NCI-H226 (cell line): ENCODE measurements around the gene TUBGCP6.
"Not testable (repeated sequence)": the region's sequence is repeated elsewhere in the genome, so short reads cannot be mapped to it uniquely, and the experiment has no call there.

Experiments
- DNase-seq: peaks from one replicate; pipeline ENCODE4 v3.0.0-alpha.2; 2015

Gene TUBGCP6

DNA sequence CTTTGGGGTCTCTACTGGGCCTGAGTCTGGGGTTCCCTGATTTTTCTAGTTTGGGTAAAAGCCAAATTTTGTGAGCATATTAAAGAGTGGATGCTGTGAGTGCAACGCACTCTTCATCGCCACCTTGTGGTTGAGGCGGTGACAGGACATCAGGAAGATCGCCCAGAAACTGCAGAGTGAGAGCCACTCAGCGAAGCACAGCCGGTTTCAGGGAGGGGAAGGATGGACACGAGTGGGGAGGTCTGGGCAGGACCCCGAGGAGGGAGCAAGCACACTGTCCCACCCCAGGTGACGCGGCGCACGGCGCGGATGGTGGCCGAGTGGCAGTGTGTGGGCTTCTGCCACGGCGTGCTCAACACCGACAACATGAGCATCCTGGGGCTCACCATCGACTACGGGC, 34.9 kb downstream of the TUBGCP6 start:
- DNase-seq, result no peak

DNA sequence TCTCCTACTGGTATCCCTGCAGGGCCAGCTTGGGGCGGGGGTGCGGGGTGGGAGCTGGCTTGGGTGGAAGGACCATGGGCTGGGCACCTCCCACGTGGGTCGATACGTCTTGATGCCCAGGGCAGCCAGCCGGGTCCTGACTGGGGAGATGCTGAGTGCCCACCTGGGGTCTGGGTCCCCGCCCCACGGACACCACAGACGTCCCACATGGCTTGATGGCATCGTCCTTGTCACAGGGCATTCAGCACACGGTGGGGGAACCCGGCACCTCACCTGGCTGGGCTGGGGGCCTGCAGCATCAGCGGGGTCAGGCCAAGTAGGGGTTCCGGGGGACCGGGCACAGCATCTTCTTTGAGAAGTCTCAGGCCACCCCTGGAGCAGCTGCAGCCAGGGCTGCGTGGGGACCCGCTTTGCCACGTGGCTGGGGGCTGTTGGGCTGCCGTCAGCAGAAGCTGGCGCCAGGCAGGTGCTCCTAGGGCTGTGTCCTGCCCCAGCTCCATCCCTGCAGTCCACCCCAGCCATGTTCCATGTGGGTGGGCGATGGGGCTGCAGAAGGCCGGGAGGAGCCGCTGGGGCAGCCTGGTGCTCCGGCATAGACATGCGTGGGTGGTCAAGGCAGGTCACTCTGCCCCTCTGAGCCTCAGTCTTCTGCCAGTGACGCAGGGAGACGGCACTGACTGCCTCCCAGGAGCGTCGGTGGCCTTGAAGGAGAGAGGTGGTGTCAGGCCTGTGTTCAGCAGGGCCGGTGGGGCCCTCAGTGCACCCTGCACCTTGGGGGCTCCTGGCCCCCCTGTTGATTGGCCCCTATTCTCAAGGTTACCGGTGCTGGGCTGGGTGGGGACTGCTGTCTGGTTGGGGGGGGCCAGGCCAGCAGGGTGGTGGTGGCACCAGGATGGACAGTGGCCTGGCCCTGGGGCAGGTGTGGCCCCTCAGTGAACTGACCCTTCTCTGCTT, 35.6 kb downstream of the TUBGCP6 start:
- DNase-seq, result no peak

DNA sequence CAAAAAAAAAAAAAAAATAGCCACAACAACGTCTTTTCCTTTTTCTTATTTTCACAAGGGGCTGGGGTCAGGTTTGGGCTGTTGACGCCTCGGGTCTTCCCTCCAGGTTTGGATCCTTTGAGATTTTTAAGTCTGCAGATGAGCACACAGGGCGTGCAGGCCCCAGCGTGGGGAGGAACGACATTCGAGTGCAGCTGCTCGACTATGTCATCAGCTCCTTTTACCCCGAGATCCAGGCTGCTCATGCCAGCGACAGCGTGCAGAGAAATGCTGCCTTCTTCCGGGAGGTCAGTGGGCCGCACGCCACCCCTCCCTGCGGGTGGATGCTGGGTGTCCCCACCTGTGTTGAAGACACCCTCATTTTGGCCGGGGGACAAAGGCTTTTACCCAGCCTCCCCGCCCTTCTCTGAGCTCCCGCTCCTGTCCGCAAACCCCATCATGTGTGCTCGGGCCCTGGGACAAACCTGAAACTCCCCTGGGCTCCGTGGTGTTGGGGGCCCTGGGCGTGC, 36.3 kb downstream of the TUBGCP6 start:
- no peak for DNase-seq

DNA sequence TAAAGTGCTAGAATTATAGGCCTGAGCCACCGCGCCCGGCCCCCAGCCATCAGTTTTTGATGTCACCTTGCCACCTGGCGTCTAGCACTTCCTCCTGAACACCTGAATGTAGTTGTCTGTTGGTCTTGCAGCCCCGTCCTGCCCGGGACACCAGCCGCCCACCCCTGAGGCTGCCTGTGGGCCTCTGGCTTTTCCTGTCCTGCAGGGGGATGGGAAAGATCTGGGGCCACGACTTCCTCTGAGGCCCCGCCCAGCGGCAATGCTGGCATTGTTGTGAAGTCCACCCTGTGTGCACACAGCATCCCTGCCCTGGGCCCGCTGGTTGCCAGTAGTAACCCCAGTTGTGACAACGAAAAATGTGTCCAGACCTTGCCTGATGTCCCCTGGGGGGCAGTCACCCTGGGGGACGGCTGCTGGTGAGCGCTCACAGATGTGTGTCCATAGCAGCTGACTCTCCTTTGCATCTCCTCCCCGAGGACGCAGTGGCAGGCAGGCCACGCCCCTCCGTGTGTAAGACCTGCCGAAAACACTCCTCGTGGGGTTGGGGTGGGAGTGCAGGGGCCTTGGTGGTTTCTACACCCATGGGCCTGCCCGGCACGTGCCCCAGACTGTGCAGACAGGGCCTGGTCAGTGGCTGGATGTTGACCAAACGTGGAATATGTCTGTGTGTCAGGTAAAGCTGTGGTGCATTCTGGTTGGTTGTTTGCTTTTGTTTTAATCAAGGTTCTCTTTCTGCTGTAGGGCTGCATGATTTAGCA, 37.3 kb downstream of the TUBGCP6 start:
- no peak for DNase-seq

DNA sequence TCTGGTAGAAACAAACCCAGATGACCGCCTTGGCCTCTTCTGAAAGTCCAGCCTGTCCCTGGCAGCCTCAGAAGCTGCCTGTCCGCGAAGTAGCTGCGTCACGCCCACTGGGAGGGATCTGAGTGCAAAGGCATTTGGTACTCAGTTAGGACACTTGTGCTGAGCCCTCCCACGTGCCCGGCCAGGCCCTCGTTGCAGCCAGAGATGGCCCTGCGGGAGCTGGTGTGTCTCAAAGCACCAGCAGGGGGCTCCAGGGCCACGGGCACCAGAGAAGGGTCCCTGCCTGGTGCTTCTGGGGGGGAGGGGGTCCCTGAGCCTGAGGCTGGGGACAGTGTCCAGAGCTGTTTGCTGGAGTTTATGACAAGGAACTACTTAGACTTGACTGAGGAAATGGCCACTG, 38.2 kb downstream of the TUBGCP6 start:
- no peak for DNase-seq

DNA sequence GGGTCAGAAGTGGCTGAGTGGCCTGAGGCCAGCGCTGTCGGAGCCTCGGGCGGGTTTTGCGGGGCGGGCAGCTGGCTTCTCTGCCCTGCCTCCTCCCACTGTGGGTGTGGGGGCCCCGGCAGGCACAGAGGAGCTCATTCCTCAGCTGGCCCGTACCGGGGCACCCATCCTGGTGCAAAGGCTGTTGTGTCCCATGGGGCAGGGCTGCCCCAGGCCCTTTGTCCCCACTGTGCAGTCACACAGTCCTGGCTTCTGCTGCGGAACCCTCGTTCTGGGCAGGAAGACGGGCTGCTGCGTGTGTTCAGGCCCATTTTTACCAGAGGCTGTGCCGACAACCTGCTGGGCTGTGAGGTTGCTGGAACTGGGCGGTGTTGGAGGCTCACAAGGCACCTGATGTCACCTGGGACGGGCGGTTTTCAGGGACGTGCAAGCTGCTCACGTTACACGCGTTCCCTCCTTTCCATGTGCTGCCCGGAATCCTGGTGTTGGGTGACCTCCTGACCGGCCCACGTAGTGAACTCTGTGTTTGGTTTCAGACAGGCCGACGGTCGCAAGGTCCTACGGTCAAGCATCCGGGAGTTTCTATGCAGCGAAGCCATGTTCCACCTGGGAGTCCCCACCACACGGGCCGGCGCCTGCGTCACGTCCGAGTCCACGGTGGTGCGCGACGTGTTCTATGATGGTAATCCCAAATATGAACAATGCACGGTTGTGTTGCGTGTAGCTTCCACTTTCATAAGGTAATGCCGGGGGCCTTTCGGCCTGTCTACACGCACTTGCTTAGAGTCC, 38.8 kb downstream of the TUBGCP6 start:
- DNase-seq, result no peak

DNA sequence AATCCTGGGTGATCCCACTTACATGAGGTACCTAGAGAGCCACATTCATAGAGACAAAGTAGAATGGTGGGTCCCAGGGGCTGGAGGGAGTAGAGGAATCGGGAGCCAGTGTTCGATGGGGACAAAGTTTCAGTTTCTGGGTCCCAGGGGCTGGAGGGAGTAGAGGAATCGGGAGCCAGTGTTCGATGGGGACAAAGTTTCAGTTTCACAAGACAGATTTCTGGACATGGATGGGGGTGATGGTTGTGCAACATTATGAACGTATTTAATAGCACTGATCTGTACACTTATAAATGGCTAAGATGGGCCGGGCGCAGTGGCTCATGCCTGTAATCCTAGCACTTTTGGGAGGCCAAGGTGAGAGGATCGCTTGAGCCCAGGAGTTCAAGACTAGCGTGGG, 39.8 kb downstream of the TUBGCP6 start:
- not testable (repeated sequence) for DNase-seq

DNA sequence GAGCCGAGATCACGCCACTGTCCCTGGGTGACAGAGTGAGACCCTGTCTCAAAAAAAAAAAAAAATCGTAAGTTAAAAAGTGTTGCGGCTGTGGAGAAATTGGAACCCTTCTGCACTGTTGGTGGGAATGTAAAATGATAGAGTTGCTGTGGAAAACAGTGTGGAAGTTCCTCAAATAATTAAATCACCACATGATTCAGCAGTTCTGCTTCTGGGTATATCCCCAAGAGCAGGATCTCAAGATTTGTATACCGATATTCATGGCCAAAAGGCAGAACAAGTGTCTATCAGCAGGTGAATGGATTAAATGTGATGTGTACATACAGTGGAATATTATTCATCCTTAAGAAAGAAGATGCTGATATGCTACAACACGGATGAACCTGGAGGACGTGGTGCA, 40.3 kb downstream of the TUBGCP6 start:
- no peak for DNase-seq

DNA sequence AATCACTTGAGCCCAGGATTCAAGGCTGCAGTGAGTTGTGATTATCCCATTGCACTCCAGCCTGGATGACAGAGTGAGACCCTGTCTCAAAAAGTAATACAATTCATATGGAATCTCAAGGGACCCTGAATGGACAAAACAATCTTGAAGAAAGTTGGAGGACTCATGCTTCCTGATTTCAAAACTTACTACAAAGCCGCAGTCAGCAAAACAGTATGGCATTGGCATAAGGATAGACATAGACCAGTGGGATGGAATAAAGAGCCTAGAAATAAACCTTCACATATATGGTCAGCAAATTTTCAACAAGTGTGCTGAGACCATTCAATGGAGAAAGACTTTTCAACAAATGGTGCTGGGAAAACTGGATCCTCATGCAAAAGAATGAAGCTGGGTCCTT, 41.5 kb downstream of the TUBGCP6 start:
- DNase-seq, result no peak

DNA sequence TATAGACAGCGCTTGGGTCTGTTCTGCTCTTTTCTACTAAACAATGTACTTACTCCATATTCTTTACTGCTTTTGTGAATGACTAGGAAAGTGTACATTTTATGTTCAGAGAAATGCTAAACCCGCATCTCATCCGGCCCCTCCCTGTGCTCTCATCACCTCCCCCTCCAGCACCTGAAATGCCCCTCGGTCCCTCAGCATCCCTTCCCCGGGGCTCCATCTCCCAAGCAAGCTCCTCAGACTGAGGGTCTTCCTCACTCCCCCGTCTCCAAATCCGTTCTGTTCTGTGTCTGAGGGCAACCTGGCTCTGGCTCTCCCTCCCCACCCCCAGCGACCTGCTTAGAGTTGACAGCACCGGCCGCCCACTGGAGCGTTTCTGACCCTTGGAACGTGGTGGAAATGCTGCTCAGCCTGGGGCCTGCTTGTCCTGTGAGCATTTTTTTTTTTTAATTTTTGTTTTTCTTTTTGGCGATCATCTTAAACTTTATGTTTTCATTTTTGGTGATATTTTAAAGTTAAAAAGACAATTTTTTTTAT, 42.6 kb downstream of the TUBGCP6 start:
- DNase-seq, result no peak

DNA sequence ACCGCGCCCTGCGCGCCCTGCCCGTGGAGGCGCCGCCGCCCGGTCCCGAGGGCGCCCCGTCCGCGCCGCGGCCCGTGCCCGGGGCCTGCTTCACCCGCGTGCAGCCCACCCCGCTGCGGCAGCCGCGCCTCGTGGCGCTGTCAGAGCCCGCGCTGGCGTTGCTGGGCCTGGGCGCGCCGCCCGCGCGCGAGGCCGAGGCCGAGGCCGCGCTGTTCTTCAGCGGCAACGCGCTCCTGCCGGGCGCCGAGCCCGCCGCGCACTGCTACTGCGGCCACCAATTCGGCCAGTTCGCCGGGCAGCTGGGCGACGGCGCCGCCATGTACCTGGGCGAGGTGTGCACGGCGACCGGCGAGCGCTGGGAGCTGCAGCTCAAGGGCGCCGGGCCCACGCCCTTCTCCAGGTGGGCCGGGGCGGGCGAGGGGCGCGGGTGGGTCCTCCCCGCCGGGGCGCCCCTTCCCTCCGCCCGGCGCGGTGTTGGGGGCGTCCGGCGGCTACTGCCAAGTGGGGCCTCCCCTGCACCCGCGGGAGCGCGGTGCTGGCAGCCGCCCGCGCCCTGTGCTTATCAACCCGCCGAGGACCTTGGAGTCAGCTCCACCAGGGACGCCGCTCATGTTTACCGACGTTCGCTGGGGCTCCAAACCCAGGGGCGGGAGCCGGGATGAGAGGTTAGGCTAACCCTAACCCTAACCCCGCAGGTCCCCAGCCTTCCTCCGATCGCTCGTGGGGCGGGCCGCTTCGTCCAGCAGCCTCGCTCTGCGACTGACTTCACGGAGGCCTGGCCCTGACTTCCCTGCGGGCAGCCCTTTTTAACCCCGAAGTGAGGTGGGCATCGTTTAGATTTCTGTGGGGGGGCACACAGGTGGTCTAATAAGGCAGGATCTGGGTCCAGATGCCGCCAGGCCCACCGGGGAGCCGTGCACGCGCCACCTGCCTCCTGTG, 43.4 kb downstream of the TUBGCP6 start:
- no peak for DNase-seq

DNA sequence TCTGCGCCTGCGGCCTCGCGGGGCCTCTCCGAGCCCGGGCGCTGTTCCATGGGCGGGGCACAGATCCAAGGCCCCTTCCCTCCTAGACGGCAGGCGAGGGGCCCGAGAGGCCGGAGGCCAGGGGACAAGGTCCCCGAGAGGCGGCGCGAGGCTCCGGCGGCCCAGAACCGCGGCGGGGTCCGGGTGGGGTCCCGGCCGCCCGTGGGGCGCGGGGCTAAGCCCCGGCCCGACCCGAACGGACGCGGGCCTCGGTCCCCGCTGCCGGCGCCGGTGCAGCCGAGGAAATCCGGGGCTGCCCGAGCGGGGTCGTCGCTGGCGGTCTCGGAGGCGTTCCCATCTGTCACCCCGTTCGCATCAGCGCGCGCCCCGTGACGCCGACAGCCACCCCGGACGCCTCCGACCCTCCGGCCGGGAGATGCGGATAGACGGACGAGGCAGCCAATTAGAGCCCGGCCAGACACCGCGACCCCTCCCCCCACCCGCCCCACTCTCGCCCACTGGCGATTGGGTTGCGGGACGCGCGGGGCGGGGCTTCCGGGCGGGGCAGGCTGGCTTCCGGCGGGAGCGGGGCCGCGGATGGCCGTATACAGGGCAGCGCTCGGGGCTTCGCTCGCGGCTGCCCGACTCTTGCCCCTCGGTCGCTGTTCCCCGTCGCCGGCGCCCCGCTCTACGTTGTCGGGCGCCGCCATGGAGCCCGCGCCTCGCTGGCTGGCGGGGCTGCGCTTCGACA, 44.2 kb downstream of the TUBGCP6 start, which contains the start of gene SELENOO:
Gene SELENOO (plus strand): TSS at position 551 of the 730 bp plus-strand sequence. CDS start 26 bp downstream, at position 577.
- peak; percentile 57 for DNase-seq

DNA sequence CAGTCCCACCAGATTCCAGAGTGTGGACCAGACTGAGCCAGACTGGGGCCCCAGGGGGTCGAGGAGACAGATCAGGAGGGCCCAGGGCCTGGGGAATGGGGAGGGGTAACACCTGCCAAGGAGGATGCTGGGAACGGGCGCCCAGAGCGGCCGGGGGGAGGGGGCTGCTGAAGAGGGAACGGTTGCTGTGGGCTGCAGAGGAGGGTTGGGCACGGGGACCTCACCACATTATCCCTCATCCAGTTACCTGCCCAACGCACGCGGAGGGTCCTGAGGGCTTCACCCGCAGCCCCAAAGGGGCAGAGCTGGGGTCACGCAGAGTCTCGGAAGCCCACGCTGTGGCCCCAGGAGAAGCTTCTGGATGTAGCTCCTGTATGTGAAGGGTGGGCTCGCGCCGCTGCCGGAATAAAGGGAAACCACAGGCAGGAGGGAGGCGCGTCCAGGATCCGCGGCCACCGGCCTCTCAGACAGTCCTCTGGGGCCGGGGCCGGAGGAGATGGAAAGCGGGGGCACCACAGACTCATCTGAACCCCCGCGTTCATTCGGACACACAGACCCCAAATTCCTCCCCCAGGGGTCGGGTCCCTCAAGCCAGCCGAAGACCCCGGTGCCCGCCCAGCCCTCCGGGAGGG, 44.9 kb downstream of the TUBGCP6 start:
- no peak for DNase-seq

DNA sequence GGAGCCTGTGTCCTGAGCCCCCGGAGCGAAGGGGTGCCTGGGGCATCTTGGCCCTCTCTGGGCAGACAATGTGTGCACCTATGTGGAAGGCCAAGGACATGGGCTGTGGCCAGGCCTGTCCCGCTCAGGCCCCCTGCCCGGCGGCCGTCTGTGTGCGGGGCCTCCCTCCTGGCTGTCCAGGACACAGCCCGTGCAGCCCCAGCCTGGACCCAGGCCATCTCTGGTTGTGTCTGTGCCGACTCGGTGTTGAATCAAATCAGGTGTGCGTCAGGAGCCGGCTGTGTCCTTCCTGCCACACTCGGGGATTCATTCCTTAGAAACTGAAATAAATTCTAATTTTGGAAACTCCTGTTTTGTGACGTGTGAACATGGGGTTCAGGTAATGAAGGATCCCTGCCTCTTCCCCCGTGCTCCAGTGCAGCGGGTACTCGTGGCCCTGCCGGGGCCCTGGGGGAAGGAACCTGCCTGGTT, 45.5 kb downstream of the TUBGCP6 start:
- no peak for DNase-seq

DNA sequence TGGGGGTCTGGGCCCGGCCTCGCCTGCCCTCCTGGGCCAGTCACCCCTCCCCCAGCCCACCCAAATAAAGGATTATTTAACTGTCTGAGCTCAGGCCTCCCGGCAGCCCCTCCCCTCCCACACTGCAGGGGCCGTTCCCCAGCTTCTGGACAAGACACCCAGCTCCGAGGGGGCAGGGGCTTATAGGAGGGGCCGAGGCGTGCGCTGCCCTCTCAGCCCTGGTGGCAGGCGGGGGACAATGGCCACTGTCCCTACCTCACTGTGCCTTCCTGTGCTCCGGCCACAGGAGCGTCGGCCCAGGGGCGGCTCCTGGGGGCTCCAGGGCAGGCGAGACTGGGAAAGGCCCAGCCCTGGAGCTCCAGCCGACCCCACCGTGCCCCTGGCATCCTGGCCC, 46.2 kb downstream of the TUBGCP6 start:
- no peak for DNase-seq

DNA sequence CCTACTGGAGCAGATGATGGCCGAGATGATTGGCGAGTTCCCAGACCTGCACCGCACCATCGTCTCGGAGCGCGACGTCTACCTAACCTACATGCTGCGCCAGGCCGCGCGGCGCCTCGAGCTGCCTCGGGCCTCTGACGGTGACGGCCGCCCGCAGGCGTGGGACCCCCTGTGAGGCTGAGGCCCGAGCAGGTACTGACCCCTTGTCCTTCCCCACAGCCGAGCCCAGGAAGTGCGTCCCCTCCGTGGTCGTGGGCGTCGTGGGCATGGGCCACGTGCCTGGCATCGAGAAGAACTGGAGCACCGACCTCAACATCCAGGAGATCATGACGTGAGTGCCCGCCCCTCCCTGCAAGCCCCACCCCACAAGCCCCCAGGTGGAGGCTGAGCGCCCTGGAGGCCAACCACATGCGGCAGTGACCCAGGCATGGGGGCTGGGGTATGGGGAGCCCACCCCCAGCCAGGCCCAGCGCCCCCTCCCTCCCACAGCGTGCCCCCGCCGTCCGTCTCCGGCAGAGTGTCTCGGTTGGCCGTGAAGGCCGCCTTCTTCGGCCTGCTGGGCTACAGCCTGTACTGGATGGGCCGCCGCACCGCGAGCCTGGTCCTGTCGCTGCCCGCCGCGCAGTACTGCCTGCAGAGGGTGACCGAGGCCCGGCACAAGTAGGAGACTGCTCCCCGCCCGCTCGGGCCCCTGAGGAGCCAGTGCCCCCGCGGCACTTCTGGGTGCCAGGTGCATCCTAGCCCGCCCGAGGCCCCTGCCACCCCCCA, 46.8 kb downstream of the TUBGCP6 start:
- DNase-seq, result no peak

DNA sequence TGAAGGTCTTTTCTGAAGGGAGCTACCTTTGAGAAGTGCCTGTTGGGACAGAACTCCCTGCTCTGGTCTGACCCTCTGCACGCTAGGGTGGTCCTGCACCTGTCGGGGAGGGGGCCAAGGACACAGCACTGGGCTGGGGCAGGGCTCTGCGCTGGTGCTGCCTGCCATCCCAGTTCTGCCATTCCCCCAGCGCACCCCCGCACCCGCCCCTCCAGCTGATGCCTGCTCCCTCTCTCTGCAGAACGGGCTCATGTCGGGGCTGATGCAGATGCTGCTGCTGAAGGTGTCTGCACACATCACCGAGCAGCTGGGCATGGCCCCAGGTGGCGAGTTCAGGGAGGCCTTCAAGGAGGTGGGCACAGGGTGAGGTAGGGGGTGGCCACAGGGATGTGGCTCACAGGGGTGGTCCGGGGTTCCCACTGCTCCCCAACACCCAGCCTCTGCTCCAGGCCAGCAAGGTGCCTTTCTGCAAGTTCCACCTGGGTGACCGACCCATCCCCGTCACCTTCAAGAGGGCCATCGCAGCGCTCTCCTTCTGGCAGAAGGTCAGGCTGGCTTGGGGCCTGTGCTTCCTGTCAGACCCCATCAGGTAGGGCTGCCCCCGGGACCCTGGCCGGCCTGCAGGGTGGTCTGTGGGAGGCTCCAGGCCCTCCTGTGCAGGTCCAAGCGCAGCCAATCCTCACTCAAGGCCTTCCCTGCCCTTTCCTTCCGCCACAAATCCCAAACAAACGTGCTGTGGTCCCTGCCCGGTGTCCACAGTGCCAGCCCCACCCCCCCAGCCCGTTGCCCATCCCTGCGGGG, 47.6 kb downstream of the TUBGCP6 start:
- DNase-seq, result no peak

DNA sequence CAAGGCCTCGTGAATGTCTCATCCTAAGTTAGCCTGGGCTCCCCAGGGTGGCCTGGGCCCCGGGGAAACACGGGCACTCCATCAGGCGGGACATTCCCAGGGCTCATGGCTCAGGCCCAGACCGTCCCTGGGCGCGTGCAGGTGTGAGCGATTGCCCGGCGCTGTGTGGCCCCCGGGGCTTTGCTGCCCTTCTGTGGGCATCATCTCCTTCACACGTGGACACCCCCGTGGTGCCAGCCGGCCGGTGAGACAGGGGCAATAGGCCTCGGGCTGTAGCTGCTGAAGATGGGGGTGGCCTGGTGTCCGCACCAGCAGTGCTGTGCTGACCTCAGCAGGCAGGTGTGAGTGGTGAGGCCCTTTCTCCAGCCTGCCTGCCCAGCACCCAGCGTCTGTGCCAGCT, 48.6 kb downstream of the TUBGCP6 start:
- no peak for DNase-seq
